Middle frontal gyrus (tissue), 1 donor: ENCODE measurements around the gene CRB3.
"Not testable (repeated sequence)": the region's sequence is repeated elsewhere in the genome, so short reads cannot be mapped to it uniquely, and the experiment has no call there.

ENCODE experiments used
- DNase-seq: peaks from one replicate; pipeline ENCODE4 v3.0.0-alpha.2; 2015; ENCODE audit warnings: low spot score; ENCODE audit errors: extremely low spot score

CRB3 gene

GRCh38 chr19:6464070-6464873 lies at the start of gene CRB3:
CRB3 (plus strand) TSS chr19:6464271; CDS start chr19:6464702, 431 bp downstream.
- no peak for DNase-seq

- no peak for DNase-seq
Observed at GRCh38 chr19:6414793-6415590, 49.1 kb upstream of the CRB3 start.

- no peak for DNase-seq
Observed at GRCh38 chr19:6415591-6416190, 48.4 kb upstream of the CRB3 start.

- no peak for DNase-seq
Observed at GRCh38 chr19:6416658-6417405, 47.2 kb upstream of the CRB3 start.

GRCh38 chr19:6417713-6418561 lies 46.1 kb upstream of the CRB3 start:
- no peak for DNase-seq

GRCh38 chr19:6418562-6418932 lies 45.5 kb upstream of the CRB3 start:
- no peak for DNase-seq

GRCh38 chr19:6421075-6422014 lies 42.7 kb upstream of the CRB3 start:
- no peak for DNase-seq

GRCh38 chr19:6423499-6424194 lies 40.4 kb upstream of the CRB3 start:
- no peak for DNase-seq

GRCh38 chr19:6424195-6424938 lies 39.7 kb upstream of the CRB3 start, which contains the start of gene KHSRP:
KHSRP (minus strand) TSS chr19:6424811; CDS start chr19:6424701, 110 bp downstream.
- no peak for DNase-seq

- peak; percentile 100 for DNase-seq
Observed at GRCh38 chr19:6424939-6425731, 38.9 kb upstream of the CRB3 start.

- DNase-seq, result no peak
Observed at GRCh38 chr19:6425732-6426620, 38.1 kb upstream of the CRB3 start.

GRCh38 chr19:6427131-6427530 lies 36.9 kb upstream of the CRB3 start:
- no peak for DNase-seq

- not testable (repeated sequence) for DNase-seq
Observed at GRCh38 chr19:6428692-6429418, 35.2 kb upstream of the CRB3 start.

- no peak for DNase-seq
Observed at GRCh38 chr19:6429419-6430221, 34.5 kb upstream of the CRB3 start.

- no peak for DNase-seq
Observed at GRCh38 chr19:6431891-6432290, 32.2 kb upstream of the CRB3 start.
